ENCODE results near the gene ABCC1.

GRCh38 chr16:15993541-15993940, 44.1 kb downstream of the ABCC1 start:
- TF ChIP-seq CTCF (IDR thresholded peaks at IDR 0.05) (no peak), POLR2A (IDR thresholded peaks at IDR 0.05) (no peak)
